Fibroblast of lung (primary cell): ENCODE measurements around the gene ZBTB8B. TPM values are rescaled to one million over a fixed set of nuclear protein-coding genes. Genes with fewer than 3 reads are reported as not detected.

ENCODE experiments used
- DNase-seq, 2 donors: peaks; one replicate each; pipeline versions ENCODE4 v3.0.0 to v3.0.0-alpha.2; 2010; ENCODE audit warnings: low read depth in 2 of 2
- H2AFZ ChIP-seq: 2 replicates; pipeline ENCODE4 v1.5.1; 2012; ENCODE audit warnings: low read length, control low read depth, inconsistent platforms
- H3K27ac ChIP-seq: 2 replicates; pipeline ENCODE4 v1.5.1; 2011; ENCODE audit warnings: low read length, control low read depth; ENCODE audit not compliant: insufficient read depth
- H3K27me3 ChIP-seq: 2 replicates; pipeline ENCODE4 v1.5.1; 2011; ENCODE audit warnings: mild to moderate bottlenecking, low read length; ENCODE audit not compliant: control insufficient read depth, insufficient read depth
- H3K36me3 ChIP-seq: 2 replicates; pipeline ENCODE4 v1.5.1; 2011; ENCODE audit warnings: low read length; ENCODE audit not compliant: control insufficient read depth, insufficient read depth
- H3K4me1 ChIP-seq: 2 replicates; pipeline ENCODE4 v1.5.1; 2011; ENCODE audit warnings: low read length; ENCODE audit not compliant: control insufficient read depth, insufficient read depth; ENCODE audit errors: extremely low read depth
- H3K4me2 ChIP-seq: 2 replicates; pipeline ENCODE4 v1.5.1; 2011; ENCODE audit warnings: low read length, control low read depth; ENCODE audit not compliant: insufficient read depth; ENCODE audit errors: extremely low read depth
- H3K4me3 ChIP-seq, 4 experiments: fragments of 200-600 bp in 1 of 4; sonication (generic) in 1 of 4; replicated peaks in 1 of 4; 2 replicates each; pipeline ENCODE4 v1.5.1; 2011 to 2016; ENCODE audit warnings: low read length in 4 of 4, low read depth in 3 of 4, mild to moderate bottlenecking in 3 of 4, control low read depth in 2 of 4, inconsistent platforms in 1 of 4, mixed read lengths in 1 of 4; ENCODE audit not compliant: insufficient read depth in 1 of 4; ENCODE audit errors: control extremely low read depth in 1 of 4
- H3K79me2 ChIP-seq: 2 replicates; pipeline ENCODE4 v1.5.1; 2012; ENCODE audit warnings: mild to moderate bottlenecking, low read length, inconsistent platforms; ENCODE audit not compliant: control insufficient read depth, insufficient read depth
- H3K9ac ChIP-seq: 2 replicates; pipeline ENCODE4 v1.5.1; 2011; ENCODE audit warnings: mild to moderate bottlenecking, low read length, control low read depth; ENCODE audit not compliant: insufficient read depth
- H3K9me3 ChIP-seq: 2 replicates; pipeline ENCODE4 v1.5.1; 2012; ENCODE audit warnings: low read depth, low read length; ENCODE audit not compliant: control insufficient read depth, insufficient read depth
- H4K20me1 ChIP-seq: 2 replicates; pipeline ENCODE4 v1.5.1; 2011; ENCODE audit warnings: low read length; ENCODE audit not compliant: control insufficient read depth, insufficient read depth; ENCODE audit errors: extremely low read depth
- EZH2 ChIP-seq: IDR thresholded peaks from 2 replicates; pipeline ENCODE4 v1.5.1; 2012; ENCODE audit warnings: low read length, control low read depth, mild to moderate bottlenecking; ENCODE audit errors: missing control alignments
- polyA plus RNA-seq, 2 donors: library from polyadenylated mRNA; depleted of rRNA in 1 of 2; stranded (reverse) in 1 of 2; unstranded in 1 of 2; fragments of >200 nt; gene quantifications; 2 replicates each; pipeline ENCODE4 v1.2.1, GENCODE V29; 2011 to 2012; ENCODE audit warnings: missing spikeins in 1 of 2
- total RNA-seq: library from RNA; depleted of rRNA; stranded (reverse); fragments of >200 nt; gene quantifications from 2 replicates; pipeline ENCODE4 v1.2.1, GENCODE V29; 2014
- TF ChIP-seq, protein P1 (sequence below), 2 donors: IDR thresholded peaks in 1 of 2; conservative IDR thresholded peaks in 1 of 2; 1 replicate in 1 of 2; 2 replicates in 1 of 2; pipeline ENCODE4 v1.5.1; 2011 to 2012; ENCODE audit warnings: low read length in 2 of 2, control low read depth in 1 of 2, inconsistent platforms in 1 of 2, low read depth in 1 of 2, mild to moderate bottlenecking in 1 of 2

The ZBTB8B gene
- total and polyA plus RNA-seq, 2 donors (not counting 1 experiment from before 2014, with no cell fraction given): not detected

DNA sequence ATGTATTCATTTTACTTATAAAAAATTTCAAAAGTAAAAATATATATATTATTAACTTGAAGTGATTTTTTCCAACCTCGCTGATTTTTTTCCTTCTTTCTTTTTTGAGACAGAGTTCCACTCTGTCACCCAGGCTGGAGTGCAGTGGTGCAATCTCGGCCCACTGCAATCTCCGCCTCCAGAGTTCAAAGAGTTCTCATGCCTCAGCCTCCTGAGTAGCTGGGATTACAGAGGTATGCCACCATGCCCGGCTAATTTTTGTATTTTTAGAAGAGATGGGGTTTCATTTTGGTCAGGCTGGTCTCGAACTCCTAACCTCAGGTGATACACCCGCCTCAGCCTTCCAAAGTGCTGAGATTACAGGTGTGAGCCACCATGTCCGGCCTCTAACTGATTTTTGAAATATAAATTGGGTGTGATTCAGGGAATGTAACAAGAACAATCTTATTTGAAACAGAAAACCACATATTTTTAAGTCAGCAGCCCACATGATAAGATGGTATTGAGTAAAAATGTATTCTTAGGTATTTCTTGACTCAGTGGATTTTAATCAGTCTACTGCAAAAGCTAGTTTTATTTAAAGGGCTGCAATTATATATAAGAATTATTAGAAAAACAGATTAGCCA is 30.0 kb downstream of the ZBTB8B start:
- Histone ChIP-seq H3K4me2 (no peak overlapping the region), H3K36me3 (no peaks in the 10 kb centered on the region), H4K20me1 (no peaks in the 10 kb centered on the region), H3K9me3 (no peaks in the 10 kb centered on the region), H3K27me3 (no peaks in the 10 kb centered on the region), H3K4me1 (no peaks in the 10 kb centered on the region), H3K79me2 (no peaks in the 10 kb centered on the region), H3K27ac (no peak overlapping the region), H3K9ac (no peak overlapping the region), H2AFZ (no peak overlapping the region), H3K4me3 (no peak overlapping the region)
- peak in 1 of 2 donors; percentile 29 for DNase-seq
- TF ChIP-seq, protein P1, sequence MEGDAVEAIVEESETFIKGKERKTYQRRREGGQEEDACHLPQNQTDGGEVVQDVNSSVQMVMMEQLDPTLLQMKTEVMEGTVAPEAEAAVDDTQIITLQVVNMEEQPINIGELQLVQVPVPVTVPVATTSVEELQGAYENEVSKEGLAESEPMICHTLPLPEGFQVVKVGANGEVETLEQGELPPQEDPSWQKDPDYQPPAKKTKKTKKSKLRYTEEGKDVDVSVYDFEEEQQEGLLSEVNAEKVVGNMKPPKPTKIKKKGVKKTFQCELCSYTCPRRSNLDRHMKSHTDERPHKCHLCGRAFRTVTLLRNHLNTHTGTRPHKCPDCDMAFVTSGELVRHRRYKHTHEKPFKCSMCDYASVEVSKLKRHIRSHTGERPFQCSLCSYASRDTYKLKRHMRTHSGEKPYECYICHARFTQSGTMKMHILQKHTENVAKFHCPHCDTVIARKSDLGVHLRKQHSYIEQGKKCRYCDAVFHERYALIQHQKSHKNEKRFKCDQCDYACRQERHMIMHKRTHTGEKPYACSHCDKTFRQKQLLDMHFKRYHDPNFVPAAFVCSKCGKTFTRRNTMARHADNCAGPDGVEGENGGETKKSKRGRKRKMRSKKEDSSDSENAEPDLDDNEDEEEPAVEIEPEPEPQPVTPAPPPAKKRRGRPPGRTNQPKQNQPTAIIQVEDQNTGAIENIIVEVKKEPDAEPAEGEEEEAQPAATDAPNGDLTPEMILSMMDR (conservative IDR thresholded peaks at IDR 0.05 in 1 of 2, IDR thresholded peaks at IDR 0.05 in 1 of 2; ENCODE audit: low read depth in 1 of 2, low read length in 2 of 2): no peak
- TF ChIP-seq EZH2: no peak

DNA sequence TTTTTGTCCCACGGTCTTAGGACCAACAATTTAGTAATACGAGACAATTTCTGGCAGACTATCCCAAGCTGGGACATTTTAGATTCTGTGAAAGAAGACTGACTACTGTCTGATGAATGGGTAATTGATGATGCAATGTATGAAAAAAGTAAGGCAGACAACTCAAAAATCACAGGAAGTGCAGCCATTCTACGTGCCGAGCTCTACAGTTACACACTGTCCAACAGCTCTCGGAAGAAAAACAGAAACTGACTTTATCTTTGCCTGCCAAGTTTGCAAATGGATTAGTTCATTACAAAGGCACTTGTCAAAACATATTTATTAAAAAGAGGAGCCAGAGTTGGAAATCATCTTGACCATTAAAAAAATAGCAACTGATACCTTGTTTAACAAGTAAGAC is 31.3 kb downstream of the ZBTB8B start:
- Histone ChIP-seq H3K4me2 (peak overlapping the region; percentile 21), H3K79me2 (no peaks in the 10 kb centered on the region), H2AFZ (peak overlapping the region; percentile 48), H3K27ac (no peak overlapping the region), H3K4me1 (no peaks in the 10 kb centered on the region), H3K36me3 (no peaks in the 10 kb centered on the region), H3K4me3 (peak overlapping the region in 2 of 4 experiments; percentile 29 to 43), H3K9me3 (no peaks in the 10 kb centered on the region), H3K9ac (no peak overlapping the region), H3K27me3 (no peaks in the 10 kb centered on the region), H4K20me1 (no peaks in the 10 kb centered on the region)
- TF ChIP-seq EZH2: no peak
- TF ChIP-seq, protein P1 (conservative IDR thresholded peaks at IDR 0.05 in 1 of 2, IDR thresholded peaks at IDR 0.05 in 1 of 2; ENCODE audit: low read depth in 1 of 2, low read length in 2 of 2): no peak
- DNase-seq: peak; percentile 59

DNA sequence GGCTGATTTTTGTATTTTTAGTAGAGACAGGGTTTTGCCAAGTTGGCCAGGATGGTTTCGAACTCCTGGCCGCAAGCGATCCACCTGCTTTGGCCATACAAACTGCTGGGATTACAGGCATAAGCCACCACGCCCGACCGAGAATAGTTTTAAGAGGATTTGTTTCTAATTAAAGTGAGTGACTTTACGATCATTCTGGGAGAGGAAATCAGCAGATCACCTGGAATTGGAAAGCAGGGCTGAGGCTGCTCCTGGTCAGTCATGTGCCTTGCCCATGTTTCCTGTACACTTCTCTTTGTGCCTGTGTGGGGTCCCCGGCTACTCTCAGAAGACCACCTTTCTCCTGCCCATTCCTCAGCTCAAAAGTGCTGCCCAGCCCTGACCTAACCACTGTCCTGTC is 33.9 kb downstream of the ZBTB8B start:
- no peaks in the 10 kb centered on the region for H3K9me3 ChIP-seq
- no peak overlapping the region for H3K9ac ChIP-seq
- H4K20me1 ChIP-seq: no peaks in the 10 kb centered on the region
- H3K4me3 ChIP-seq: no peak overlapping the region
- no peak for TF ChIP-seq EZH2
- TF ChIP-seq, protein P1 (conservative IDR thresholded peaks at IDR 0.05 in 1 of 2, IDR thresholded peaks at IDR 0.05 in 1 of 2; ENCODE audit: low read depth in 1 of 2, low read length in 2 of 2): no peak
- no peak overlapping the region for H2AFZ ChIP-seq
- H3K4me1 ChIP-seq: no peaks in the 10 kb centered on the region
- H3K79me2 ChIP-seq: no peaks in the 10 kb centered on the region
- H3K27me3 ChIP-seq: no peaks in the 10 kb centered on the region
- H3K36me3 ChIP-seq: no peaks in the 10 kb centered on the region
- H3K27ac ChIP-seq: no peak overlapping the region
- no peak for DNase-seq
- no peak overlapping the region for H3K4me2 ChIP-seq
